C4-2B (cell line): ENCODE data around the gene SLC9B1.
"Not testable (repeated sequence)": the region's sequence is repeated elsewhere in the genome, so short reads cannot be mapped to it uniquely, and the experiment has no call there.

Experiments used
- H3K27ac ChIP-seq: fragments of 450-650 bp; 2 replicates; pipeline ENCODE4 v1.5.1; 2017
- ZFX ChIP-seq: fragments of 450-650 bp; IDR thresholded peaks from 2 replicates; pipeline ENCODE4 v1.6.1; 2017
- TF ChIP-seq, protein P1 (sequence below): fragments of 450-650 bp; conservative IDR thresholded peaks from 2 replicates; pipeline ENCODE4 v1.5.1; 2017; ENCODE audit warnings: mild to moderate bottlenecking

Gene SLC9B1

DNA sequence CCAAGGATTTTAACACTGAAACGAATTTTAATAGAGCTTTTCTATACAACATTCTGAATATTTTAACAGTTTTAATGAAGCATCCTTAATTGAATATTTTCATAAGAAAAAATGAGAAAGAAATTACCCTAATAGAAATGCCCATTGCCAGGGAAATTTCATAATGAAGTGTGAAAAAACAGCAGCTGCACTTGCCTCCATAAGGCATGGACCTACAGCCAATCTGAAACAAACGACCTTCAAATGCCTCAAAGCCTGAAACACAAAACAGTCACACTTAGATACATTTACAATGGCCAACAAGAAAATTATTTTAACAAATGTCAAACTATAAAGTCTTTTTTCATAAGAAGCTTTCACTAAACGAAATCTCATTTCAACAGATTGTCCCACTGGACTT is 74.4 kb downstream of the SLC9B1 start:
- no peak for TF ChIP-seq ZFX
- no peak overlapping the region for H3K27ac ChIP-seq

DNA sequence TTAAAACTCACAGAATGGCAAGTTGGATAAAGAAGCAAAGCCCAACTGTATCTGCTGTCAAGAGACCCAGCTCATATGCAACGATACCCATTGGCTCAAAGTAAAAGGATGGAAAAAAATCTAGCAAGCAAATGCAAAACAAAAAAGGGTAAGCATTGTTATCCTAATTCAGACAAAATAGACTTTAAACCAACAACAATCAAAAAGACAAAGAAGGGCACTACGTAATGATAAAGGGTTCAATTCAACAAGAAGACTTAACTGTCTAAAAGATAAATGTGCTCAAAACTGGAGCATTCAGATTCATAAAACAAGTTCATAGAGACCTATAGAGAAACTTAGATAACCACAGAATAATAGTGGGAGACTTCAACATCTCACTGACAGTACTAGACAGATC is 81.4 kb downstream of the SLC9B1 start:
- H3K27ac ChIP-seq = not testable (repeated sequence)

DNA sequence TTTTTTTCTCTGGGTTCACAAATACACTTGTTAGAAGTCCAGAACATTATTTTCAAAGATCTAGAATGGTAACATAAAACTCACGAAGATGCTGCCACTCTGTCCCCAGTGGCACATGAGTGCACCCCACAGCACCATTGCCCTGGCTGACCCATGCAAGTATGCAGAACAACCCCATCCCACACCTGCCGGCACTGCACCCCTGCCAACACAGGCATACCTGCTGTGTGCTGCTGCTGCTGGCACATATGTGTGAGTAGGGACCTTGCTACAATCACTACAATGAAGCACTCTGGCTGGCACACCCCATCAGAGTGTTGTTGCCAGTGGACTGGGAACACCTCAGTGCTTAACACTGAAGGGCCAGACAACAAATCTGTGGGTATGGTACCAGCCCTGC is 83.8 kb downstream of the SLC9B1 start:
- H3K27ac ChIP-seq = no peak overlapping the region

DNA sequence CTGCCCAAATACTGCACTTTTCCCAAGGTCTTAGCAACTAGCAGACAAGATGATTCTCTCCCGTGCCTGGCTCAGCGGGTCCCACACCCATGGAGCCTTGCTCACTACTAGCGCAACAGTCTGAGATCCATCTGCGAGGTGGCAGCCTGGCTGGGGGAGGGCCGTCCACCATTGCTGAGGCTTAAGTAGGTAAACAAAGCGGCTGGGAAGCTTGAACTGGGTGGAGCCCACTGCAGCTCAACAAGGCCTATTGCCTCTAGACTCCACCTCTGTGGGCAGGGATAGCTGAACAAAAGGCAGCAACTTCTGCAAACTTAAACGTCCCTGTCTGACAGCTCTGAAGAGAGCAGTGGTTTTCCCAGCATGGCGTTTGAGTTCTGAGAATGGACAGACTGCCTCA is 99.8 kb downstream of the SLC9B1 start:
- H3K27ac ChIP-seq = not testable (repeated sequence)

More for the DNA sequence above, 83.8 kb downstream of the SLC9B1 start:
- TF ChIP-seq, protein P1, sequence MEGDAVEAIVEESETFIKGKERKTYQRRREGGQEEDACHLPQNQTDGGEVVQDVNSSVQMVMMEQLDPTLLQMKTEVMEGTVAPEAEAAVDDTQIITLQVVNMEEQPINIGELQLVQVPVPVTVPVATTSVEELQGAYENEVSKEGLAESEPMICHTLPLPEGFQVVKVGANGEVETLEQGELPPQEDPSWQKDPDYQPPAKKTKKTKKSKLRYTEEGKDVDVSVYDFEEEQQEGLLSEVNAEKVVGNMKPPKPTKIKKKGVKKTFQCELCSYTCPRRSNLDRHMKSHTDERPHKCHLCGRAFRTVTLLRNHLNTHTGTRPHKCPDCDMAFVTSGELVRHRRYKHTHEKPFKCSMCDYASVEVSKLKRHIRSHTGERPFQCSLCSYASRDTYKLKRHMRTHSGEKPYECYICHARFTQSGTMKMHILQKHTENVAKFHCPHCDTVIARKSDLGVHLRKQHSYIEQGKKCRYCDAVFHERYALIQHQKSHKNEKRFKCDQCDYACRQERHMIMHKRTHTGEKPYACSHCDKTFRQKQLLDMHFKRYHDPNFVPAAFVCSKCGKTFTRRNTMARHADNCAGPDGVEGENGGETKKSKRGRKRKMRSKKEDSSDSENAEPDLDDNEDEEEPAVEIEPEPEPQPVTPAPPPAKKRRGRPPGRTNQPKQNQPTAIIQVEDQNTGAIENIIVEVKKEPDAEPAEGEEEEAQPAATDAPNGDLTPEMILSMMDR = no peak
- no peak for TF ChIP-seq ZFX

DNA sequence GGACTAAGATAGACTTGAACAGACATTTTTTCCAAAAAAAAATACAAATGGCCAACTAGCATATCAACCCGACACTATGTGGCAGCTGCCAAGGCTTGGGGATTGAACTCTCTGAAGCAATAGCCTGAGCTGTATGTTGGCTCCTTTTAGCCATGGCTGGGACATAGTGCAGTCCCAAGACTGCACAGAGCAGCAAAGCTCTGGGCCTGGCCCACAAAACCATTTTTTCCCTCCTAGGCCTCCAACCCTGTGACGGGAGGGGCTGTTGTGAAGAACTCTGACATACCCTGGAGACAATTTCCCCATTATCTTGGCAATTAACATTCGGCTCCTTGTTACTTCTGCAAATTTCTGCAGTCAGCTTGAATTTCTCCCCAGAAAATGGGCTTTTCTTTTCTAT is 100.6 kb downstream of the SLC9B1 start:
- H3K27ac ChIP-seq = no peak overlapping the region
- TF ChIP-seq, protein P1 = no peak
- no peak for TF ChIP-seq ZFX

DNA sequence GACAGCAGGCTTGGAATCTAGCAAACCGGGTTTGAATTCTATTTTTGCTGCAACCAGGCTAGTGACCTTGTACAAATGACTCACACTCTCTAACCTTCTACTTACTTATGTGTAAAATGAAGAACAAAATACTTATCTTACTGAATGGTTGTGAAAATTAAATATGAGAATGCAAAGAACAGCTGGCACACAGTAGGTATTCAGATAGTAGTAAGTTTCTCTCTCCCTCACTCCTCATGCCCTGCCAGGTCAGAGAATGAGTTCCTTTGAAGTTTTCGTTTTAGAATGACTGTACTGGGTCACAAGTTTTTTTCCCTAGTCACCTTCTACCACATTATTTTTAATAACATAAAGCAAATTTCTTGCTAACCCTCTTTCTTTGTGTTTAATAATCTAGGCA is 117.7 kb downstream of the SLC9B1 start:
- TF ChIP-seq, protein P1 = no peak
- no peak for TF ChIP-seq ZFX
- no peak overlapping the region for H3K27ac ChIP-seq

DNA sequence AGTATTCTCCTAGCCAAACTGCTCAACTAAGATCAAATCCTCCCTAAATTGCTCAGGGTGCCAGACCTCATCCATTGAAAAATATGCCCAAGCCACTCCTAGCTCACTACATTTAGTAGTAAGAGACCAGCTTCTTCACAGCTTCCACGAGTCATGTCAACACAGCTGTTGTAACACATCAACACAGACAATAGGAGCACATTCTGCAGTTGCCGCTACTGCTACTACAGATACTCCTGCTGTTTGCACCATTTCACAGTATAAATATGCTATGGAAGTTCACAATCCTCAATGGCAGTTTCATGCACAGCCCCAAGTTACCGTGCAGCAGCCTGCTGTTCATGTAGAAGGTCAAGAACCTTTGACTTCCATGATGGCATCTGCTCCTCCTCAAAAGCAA is 121.9 kb downstream of the SLC9B1 start:
- H3K27ac ChIP-seq = not testable (repeated sequence)

DNA sequence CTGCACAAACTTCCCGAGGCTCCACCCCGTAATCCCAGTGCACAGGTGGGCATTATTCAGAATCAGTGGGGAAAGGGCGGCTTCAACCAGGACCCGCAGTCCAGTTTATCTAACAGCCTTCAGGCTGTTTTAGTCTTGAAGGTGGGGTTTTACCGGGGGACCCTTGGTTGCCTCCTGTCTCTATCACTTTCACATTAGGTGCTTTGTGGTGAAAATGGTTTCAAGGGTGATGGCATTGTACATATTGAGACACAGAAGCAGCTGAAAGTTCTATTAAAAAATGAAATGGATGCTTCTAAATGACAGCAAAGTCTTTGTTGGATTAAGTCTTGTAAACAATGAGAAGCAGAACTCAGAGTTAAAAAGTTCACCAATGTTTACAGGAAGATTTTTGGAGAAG is 123.0 kb downstream of the SLC9B1 start:
- not testable (repeated sequence) for H3K27ac ChIP-seq

DNA sequence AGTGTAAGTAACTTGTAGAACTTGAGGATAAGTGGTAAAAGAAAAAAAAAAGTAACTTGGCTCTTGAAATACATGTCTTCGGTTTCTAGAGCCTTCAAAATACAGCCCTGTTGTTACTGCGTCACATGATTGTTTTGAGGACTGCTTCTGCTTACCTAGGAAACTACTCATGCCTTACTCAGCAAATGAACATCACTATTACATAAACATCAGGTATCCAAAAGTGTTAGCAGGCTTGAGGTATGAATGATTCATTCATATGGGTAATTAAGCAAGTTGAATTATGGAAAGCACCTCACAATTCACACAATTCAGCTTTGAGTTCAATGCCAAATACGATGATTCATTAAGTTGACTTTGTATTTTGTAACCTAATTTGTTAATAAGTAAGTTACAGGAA is 129.6 kb downstream of the SLC9B1 start:
- H3K27ac ChIP-seq = not testable (repeated sequence)

DNA sequence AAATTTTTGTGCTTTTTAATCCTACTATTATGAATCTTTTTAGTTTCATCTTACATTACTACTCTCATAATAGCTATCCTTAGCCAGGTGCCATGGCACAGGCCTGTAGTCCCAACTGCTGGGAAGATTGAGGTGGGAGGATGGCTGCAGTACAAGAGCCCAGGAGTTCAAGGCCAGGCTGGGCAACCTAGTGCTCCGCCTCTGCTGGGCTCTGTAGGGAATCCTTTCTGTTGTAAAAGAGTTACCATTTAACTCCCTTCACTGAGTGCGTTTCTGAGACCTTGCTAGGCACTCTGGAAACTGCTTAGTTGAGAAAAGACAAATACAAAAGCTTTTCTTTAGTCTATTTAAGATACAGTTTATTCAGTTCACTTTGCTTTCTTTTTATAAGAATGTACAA is 130.9 kb downstream of the SLC9B1 start:
- H3K27ac ChIP-seq = not testable (repeated sequence)

DNA sequence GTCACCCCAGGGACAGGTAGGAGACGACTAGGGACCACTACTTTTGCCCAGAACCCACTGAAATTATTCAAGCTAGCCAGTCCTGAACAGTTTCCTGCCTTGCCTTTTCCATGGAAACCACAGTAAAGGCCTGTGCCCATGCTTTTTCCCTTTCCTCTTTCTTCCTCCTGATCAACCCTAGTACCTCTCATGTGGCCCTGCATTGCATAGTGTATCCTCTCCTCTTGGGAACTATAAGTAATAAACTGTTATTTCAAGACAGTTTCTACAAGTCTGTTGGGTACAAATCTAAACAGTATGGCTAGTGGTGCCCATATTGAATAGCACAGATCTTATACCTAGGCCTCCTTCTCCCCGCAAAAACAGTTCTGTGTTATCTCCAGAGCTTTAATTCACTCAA is 136.2 kb downstream of the SLC9B1 start:
- no peak for TF ChIP-seq ZFX
- TF ChIP-seq, protein P1 = no peak

DNA sequence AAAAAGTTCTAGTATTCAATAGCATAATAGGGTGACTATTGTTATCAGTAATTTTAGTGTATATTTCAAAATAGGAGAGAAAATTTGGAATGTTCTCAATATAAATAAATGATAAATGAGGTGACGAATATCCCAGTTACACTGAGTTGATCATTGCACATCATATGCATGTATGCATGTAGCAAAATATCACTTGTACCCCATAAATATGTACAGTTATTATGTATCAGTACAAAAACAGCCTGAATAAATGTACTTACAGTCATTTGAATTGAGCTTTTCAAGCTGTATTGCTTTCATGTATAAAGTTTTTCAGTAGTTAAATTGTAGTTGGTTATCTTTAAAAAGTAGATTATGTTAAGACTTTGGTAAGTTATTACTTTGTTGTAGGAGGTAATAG is 138.2 kb downstream of the SLC9B1 start:
- TF ChIP-seq ZFX = no peak
- TF ChIP-seq, protein P1 = no peak
- H3K27ac ChIP-seq = no peak overlapping the region

More for the DNA sequence above, 136.2 kb downstream of the SLC9B1 start:
- H3K27ac ChIP-seq = no peak overlapping the region
